Measurements from ENCODE around the gene DHDH. TPM values are rescaled to one million over a fixed set of nuclear protein-coding genes. Genes with fewer than 3 reads are reported as not detected.

DHDH gene
- total and polyA plus RNA-seq, 2 of the 13 experiments (the other 11 are each of a cell fraction or from before 2014, with no cell fraction given) = 0.13 to 0.91 TPM

DNA sequence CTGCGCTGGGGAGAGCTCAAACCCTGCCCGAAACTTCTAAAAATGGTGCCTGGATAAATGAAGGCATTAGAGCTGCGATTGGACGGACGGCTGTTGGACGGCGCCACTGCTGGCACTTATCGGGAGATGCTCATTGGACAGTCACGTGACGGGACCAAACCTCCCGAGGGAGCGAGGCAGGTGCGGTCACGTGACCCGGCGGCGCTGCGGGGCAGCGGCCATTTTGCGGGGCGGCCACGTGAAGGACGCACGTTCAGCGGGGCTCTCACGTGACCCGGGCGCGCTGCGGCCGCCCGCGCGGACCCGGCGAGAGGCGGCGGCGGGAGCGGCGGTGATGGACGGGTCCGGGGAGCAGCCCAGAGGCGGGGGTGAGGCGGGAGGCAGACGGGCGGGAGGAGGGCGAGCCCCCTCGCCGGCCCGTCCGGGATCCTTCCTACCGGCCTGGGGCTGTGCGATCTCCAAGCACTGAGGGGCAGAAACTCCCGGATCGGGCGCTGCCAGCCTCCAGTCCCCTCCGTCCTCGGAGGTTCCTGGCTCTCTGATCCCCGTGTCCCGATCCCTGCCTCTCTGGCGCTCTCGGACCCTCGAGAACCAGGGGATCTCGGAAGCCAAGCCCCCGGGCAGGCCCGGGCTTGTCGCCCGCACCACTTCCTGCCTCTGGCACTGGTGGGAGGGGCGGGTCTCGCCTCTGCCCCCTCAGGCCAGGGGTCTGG, 21.3 kb downstream of the DHDH start, which contains the start of gene BAX (continued):
- TF ChIP-seq, protein P1, sequence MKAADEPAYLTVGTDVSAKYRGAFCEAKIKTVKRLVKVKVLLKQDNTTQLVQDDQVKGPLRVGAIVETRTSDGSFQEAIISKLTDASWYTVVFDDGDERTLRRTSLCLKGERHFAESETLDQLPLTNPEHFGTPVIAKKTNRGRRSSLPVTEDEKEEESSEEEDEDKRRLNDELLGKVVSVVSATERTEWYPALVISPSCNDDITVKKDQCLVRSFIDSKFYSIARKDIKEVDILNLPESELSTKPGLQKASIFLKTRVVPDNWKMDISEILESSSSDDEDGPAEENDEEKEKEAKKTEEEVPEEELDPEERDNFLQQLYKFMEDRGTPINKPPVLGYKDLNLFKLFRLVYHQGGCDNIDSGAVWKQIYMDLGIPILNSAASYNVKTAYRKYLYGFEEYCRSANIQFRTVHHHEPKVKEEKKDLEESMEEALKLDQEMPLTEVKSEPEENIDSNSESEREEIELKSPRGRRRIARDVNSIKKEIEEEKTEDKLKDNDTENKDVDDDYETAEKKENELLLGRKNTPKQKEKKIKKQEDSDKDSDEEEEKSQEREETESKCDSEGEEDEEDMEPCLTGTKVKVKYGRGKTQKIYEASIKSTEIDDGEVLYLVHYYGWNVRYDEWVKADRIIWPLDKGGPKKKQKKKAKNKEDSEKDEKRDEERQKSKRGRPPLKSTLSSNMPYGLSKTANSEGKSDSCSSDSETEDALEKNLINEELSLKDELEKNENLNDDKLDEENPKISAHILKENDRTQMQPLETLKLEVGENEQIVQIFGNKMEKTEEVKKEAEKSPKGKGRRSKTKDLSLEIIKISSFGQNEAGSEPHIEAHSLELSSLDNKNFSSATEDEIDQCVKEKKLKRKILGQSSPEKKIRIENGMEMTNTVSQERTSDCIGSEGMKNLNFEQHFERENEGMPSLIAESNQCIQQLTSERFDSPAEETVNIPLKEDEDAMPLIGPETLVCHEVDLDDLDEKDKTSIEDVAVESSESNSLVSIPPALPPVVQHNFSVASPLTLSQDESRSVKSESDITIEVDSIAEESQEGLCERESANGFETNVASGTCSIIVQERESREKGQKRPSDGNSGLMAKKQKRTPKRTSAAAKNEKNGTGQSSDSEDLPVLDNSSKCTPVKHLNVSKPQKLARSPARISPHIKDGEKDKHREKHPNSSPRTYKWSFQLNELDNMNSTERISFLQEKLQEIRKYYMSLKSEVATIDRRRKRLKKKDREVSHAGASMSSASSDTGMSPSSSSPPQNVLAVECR (CRISPR knock-in tag; IDR thresholded peaks at IDR 0.05; ENCODE audit: borderline replicate concordance) = peak; percentile 91
- TF ChIP-seq HNRNPK (IDR thresholded peaks at IDR 0.05; ENCODE audit: low read depth, low read length, poor library complexity, severe bottlenecking) (peak; percentile 65), EHMT2 (IDR thresholded peaks at IDR 0.05; ENCODE audit: borderline replicate concordance, low read depth, low read length) (no peak), RBM22 (optimal IDR thresholded peaks at IDR 0.05; ENCODE audit: low read length) (no peak), ZNF790 (CRISPR knock-in tag; IDR thresholded peaks at IDR 0.05; ENCODE audit: borderline replicate concordance) (peak; percentile 35; the same call in 1 of the 2 replicates), CCDC6 (CRISPR knock-in tag; IDR thresholded peaks at IDR 0.05) (peak; percentile 70; the same call in 1 of the 2 replicates), SOX6 (IDR thresholded peaks at IDR 0.05) (no peak), SOX6 (CRISPR knock-in tag; IDR thresholded peaks at IDR 0.05) (peak; percentile 48), ZNF550 (CRISPR knock-in tag; IDR thresholded peaks at IDR 0.05; ENCODE audit: borderline replicate concordance) (no peak), ZNF614 (CRISPR knock-in tag; IDR thresholded peaks at IDR 0.05; ENCODE audit: borderline replicate concordance) (no peak), ZNF274 (CRISPR knock-in tag; IDR thresholded peaks at IDR 0.05) (no peak), ZNF644 (CRISPR knock-in tag; IDR thresholded peaks at IDR 0.05; ENCODE audit: low read depth) (no peak)
- TF ChIP-seq, protein P2, sequence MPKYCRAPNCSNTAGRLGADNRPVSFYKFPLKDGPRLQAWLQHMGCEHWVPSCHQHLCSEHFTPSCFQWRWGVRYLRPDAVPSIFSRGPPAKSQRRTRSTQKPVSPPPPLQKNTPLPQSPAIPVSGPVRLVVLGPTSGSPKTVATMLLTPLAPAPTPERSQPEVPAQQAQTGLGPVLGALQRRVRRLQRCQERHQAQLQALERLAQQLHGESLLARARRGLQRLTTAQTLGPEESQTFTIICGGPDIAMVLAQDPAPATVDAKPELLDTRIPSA (CRISPR knock-in tag; IDR thresholded peaks at IDR 0.05; ENCODE audit: borderline replicate concordance) = peak; percentile 75
- TF ChIP-seq, protein P3, sequence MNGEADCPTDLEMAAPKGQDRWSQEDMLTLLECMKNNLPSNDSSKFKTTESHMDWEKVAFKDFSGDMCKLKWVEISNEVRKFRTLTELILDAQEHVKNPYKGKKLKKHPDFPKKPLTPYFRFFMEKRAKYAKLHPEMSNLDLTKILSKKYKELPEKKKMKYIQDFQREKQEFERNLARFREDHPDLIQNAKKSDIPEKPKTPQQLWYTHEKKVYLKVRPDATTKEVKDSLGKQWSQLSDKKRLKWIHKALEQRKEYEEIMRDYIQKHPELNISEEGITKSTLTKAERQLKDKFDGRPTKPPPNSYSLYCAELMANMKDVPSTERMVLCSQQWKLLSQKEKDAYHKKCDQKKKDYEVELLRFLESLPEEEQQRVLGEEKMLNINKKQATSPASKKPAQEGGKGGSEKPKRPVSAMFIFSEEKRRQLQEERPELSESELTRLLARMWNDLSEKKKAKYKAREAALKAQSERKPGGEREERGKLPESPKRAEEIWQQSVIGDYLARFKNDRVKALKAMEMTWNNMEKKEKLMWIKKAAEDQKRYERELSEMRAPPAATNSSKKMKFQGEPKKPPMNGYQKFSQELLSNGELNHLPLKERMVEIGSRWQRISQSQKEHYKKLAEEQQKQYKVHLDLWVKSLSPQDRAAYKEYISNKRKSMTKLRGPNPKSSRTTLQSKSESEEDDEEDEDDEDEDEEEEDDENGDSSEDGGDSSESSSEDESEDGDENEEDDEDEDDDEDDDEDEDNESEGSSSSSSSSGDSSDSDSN (CRISPR knock-in tag; IDR thresholded peaks at IDR 0.05) = peak; percentile 52; the same call in 1 of the 2 replicates
- TF ChIP-seq, protein P4, sequence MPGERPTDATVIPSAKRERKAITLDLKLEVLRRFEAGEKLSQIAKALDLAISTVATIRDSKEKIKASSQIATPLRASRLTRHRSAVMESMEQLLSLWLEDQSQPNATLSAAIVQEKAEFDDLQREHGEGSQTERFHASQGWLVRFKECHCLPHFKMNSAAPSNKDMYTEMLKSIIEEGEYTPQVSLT (CRISPR knock-in tag; IDR thresholded peaks at IDR 0.05; ENCODE audit: borderline replicate concordance, low read depth) = no peak; the same call in 1 of the 2 replicates
- TF ChIP-seq, protein P5, sequence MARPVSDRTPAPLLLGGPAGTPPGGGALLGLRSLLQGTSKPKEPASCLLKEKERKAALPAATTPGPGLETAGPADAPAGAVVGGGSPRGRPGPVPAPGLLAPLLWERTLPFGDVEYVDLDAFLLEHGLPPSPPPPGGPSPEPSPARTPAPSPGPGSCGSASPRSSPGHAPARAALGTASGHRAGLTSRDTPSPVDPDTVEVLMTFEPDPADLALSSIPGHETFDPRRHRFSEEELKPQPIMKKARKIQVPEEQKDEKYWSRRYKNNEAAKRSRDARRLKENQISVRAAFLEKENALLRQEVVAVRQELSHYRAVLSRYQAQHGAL (CRISPR knock-in tag; IDR thresholded peaks at IDR 0.05; ENCODE audit: not compliant biosample characterization) = peak; percentile 71
- TF ChIP-seq, protein P6, sequence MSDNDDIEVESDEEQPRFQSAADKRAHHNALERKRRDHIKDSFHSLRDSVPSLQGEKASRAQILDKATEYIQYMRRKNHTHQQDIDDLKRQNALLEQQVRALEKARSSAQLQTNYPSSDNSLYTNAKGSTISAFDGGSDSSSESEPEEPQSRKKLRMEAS (IDR thresholded peaks at IDR 0.05) = peak; percentile 94
- TF ChIP-seq, protein P7, sequence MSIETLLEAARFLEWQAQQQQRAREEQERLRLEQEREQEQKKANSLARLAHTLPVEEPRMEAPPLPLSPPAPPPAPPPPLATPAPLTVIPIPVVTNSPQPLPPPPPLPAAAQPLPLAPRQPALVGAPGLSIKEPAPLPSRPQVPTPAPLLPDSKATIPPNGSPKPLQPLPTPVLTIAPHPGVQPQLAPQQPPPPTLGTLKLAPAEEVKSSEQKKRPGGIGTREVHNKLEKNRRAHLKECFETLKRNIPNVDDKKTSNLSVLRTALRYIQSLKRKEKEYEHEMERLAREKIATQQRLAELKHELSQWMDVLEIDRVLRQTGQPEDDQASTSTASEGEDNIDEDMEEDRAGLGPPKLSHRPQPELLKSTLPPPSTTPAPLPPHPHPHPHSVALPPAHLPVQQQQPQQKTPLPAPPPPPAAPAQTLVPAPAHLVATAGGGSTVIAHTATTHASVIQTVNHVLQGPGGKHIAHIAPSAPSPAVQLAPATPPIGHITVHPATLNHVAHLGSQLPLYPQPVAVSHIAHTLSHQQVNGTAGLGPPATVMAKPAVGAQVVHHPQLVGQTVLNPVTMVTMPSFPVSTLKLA (IDR thresholded peaks at IDR 0.05) = peak; percentile 95
